KMS-11 (cell line): Measurements from ENCODE around the gene ZNF296.

Experiments
- H2AFZ ChIP-seq: fragments of 200-600 bp; sonication (generic); 2 replicates; pipeline ENCODE4 v1.6.1; 2016; ENCODE audit warnings: antibody characterized with exemption, mixed run types, low read depth
- H3K27ac ChIP-seq: fragments of 200-600 bp; sonication (generic); 2 replicates; pipeline ENCODE4 v1.6.1; 2016; ENCODE audit warnings: mild to moderate bottlenecking, mixed run types
- H3K27me3 ChIP-seq: fragments of 200-600 bp; sonication (generic); 2 replicates; pipeline ENCODE4 v1.6.1; 2017; ENCODE audit warnings: mild to moderate bottlenecking, low read depth, mixed run types, moderate library complexity; ENCODE audit not compliant: insufficient read depth
- H3K36me3 ChIP-seq: fragments of 200-600 bp; sonication (generic); 2 replicates; pipeline ENCODE4 v1.6.1; 2017; ENCODE audit warnings: mild to moderate bottlenecking, mixed run types; ENCODE audit not compliant: insufficient read depth
- H3K4me1 ChIP-seq: fragments of 200-600 bp; sonication (generic); 2 replicates; pipeline ENCODE4 v1.6.1; 2016; ENCODE audit warnings: mild to moderate bottlenecking, low read depth, mixed run types; ENCODE audit not compliant: poor library complexity, severe bottlenecking
- H3K4me2 ChIP-seq: fragments of 200-600 bp; sonication (generic); 2 replicates; pipeline ENCODE4 v1.7.0; 2016; ENCODE audit warnings: mild to moderate bottlenecking, mixed run types
- H3K4me3 ChIP-seq: fragments of 200-600 bp; sonication (generic); IDR thresholded peaks from 2 replicates; pipeline ENCODE4 v1.6.1; 2017; ENCODE audit warnings: low read depth, low read length, mixed read lengths; ENCODE audit not compliant: insufficient read depth
- H3K79me2 ChIP-seq: fragments of 200-600 bp; sonication (generic); 2 replicates; pipeline ENCODE4 v1.6.1; 2016; ENCODE audit warnings: low read depth, mixed run types; ENCODE audit not compliant: insufficient read depth
- H3K9ac ChIP-seq: fragments of 200-600 bp; sonication (generic); 2 replicates; pipeline ENCODE4 v1.6.1; 2016; ENCODE audit warnings: mild to moderate bottlenecking, mixed run types
- H4K20me1 ChIP-seq: fragments of 200-600 bp; sonication (generic); 2 replicates; pipeline ENCODE4 v1.6.1; 2016; ENCODE audit warnings: mild to moderate bottlenecking, mixed run types; ENCODE audit not compliant: insufficient read depth
- TF ChIP-seq, protein P1 (sequence below): fragments of 200-600 bp; sonication (generic); conservative IDR thresholded peaks from 2 replicates; pipeline ENCODE4 v1.6.1; 2017; ENCODE audit warnings: low read depth, mild to moderate bottlenecking, antibody characterized with exemption, low read length, moderate library complexity, mixed read lengths

Gene ZNF296

GRCh38 chr19:45094137-45094536, 17.9 kb upstream of the ZNF296 start:
- peaks cover 1% of the 10 kb centered on the region; the same call in 1 of the 2 replicates for H4K20me1 ChIP-seq
- H3K36me3 ChIP-seq: peaks cover 6% of the 10 kb centered on the region; the same call in 1 of the 2 replicates
- H3K27ac ChIP-seq: no peak overlapping the region; the same call in 1 of the 2 replicates
- peaks cover 60% of the 10 kb centered on the region for H3K79me2 ChIP-seq
- no peak overlapping the region for H3K4me3 ChIP-seq
- H3K9ac ChIP-seq: peak overlapping the region; percentile 52; the same call in 1 of the 2 replicates
- no peak overlapping the region for H2AFZ ChIP-seq
- TF ChIP-seq, protein P1, sequence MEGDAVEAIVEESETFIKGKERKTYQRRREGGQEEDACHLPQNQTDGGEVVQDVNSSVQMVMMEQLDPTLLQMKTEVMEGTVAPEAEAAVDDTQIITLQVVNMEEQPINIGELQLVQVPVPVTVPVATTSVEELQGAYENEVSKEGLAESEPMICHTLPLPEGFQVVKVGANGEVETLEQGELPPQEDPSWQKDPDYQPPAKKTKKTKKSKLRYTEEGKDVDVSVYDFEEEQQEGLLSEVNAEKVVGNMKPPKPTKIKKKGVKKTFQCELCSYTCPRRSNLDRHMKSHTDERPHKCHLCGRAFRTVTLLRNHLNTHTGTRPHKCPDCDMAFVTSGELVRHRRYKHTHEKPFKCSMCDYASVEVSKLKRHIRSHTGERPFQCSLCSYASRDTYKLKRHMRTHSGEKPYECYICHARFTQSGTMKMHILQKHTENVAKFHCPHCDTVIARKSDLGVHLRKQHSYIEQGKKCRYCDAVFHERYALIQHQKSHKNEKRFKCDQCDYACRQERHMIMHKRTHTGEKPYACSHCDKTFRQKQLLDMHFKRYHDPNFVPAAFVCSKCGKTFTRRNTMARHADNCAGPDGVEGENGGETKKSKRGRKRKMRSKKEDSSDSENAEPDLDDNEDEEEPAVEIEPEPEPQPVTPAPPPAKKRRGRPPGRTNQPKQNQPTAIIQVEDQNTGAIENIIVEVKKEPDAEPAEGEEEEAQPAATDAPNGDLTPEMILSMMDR: no peak
- H3K4me1 ChIP-seq: peaks cover 52% of the 10 kb centered on the region
- H3K4me2 ChIP-seq: peak overlapping the region; percentile 98
- no peaks in the 10 kb centered on the region for H3K27me3 ChIP-seq

DNA sequence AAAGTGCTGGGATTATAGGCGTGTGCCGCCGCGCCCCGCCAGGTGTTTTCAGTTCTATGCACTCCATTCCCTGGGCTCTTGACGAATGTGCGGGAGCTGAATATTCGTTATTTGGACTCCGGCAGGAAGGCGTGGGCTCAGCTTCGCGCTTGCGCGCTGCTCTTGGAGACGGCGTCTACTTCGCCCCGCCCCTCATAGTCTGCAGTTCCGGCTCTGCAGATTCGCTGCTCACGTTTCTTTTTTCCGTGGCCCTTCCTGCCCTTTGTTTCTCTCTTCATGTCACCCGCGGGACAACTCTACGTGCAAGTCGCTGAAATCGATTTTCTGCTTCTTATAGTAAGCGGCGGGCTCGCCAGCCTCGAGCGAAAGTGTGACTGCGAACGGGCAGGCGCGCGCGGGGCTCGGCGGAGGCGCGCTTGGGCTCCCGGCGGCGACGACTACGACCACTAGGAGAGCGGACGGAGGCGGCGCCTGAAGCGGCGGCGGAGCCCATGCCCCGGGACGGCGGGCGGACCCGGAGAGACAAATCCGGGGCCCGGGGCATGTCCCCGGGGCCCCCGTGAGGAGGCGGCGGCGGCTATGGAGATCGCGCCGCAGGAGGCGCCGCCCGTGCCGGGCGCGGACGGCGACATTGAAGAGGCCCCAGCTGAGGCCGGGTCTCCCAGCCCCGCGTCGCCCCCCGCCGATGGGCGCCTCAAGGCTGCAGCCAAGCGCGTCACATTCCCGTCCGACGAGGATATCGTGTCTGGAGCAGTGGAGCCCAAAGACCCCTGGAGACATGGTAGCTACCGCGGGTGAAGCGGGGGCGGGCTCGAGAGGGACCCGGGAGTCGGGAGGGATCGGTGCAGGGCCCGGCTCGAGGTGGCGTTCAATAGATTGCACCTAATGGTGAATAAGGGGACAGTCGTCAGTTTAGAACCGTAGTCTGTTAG, 16.7 kb upstream of the ZNF296 start, which contains the start of gene PPP1R37:
PPP1R37 (plus strand) TSS at position 433 of the 932 bp plus-strand sequence; CDS start at position 580, 147 bp downstream.
- TF ChIP-seq, protein P1: no peak
- H3K9ac ChIP-seq: peak within 1 kb of the TSS; percentile 52
- H3K27me3 ChIP-seq: no peaks in the 10 kb centered on the region
- H3K79me2 ChIP-seq: peaks cover 49% of the 10 kb centered on the region
- no peaks in the 10 kb centered on the region for H4K20me1 ChIP-seq
- H3K36me3 ChIP-seq: peaks cover 6% of the 10 kb centered on the region; the same call in 1 of the 2 replicates
- peak within 1 kb of the TSS; percentile 62 for H3K27ac ChIP-seq
- H3K4me2 ChIP-seq: peak within 1 kb of the TSS; percentile 98
- H2AFZ ChIP-seq: peak within 1 kb of the TSS; percentile 58
- peak within 1 kb of the TSS; percentile 40 for H3K4me3 ChIP-seq
- H3K4me1 ChIP-seq: peaks cover 45% of the 10 kb centered on the region

DNA sequence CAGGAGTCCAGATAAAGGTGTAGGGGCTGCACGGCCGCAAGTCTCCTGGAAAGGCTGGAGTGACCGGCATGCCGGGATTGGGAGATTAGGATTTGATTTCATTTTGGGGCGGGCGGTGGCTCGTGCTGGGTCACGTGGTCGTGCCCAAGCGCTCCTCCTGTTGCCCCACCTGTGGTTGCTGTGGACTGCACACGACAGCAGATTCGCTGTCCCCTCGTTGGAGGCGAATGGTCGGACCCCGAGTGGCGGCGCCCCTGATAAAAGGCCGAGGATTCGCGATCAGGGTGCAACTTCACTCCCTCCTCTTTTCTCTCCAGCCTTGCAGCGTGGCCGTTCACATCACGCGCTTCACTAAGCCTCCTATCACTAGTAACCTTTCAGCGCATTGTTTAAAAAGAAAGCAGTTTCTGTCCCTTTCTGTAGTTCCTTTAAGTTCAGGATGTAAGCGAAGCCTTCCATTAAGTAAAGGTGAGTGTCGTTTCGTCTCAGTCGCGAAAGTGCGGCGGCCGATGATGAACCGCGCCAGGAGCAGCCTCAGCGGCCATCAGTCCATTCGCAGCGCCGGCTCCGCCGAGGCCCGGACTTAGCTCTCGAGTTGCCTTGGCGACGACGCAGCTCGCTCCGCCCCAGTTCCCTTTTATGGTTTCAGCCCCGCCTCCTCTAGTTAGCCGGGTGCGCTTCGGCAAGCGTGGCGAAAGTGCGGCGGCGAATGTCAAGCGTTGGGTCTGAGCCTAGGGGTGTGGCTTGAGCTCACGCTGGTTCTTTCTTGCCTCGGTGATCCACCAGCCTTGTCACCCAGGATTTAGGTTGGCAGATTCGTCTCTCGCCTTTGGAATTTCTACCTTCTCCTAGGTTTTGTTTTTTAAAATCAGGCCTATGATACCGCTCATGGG, 15.0 kb upstream of the ZNF296 start:
- TF ChIP-seq, protein P1: no peak
- Histone ChIP-seq H3K4me3 (no peak overlapping the region), H3K27ac (peak overlapping the region; percentile 62), H3K4me1 (peaks cover 30% of the 10 kb centered on the region), H3K9ac (peak overlapping the region; percentile 52; the same call in 1 of the 2 replicates), H3K79me2 (peaks cover 34% of the 10 kb centered on the region), H3K36me3 (peaks cover 6% of the 10 kb centered on the region; the same call in 1 of the 2 replicates), H3K27me3 (no peaks in the 10 kb centered on the region), H4K20me1 (no peaks in the 10 kb centered on the region), H2AFZ (no peak overlapping the region), H3K4me2 (peak overlapping the region; percentile 98)

DNA sequence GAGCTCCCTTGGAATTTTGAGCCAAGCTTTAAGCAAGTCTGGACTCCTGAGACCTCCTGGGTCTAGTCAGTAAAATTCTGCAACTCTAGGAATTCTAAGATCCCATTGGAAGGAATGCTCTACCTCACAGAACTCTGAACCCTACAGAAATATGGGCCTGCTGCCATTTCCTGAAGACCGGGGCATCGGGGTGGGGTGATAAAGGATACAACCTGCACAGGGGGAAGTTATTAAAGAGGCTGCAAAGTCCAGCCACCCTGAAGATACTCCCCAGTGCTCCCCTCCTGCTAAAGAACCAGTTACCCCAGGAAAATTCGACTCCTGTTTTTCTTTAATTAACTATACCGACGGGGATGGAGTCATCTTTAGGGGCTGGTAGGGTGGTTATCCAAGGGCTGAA, 14.3 kb upstream of the ZNF296 start:
- Histone ChIP-seq H3K27ac (no peak overlapping the region), H3K4me2 (no peak overlapping the region), H2AFZ (no peak overlapping the region), H3K4me1 (peaks cover 24% of the 10 kb centered on the region), H3K4me3 (no peak overlapping the region), H3K79me2 (peaks cover 28% of the 10 kb centered on the region), H4K20me1 (no peaks in the 10 kb centered on the region), H3K27me3 (no peaks in the 10 kb centered on the region), H3K36me3 (peaks cover 6% of the 10 kb centered on the region; the same call in 1 of the 2 replicates), H3K9ac (no peak overlapping the region)
- TF ChIP-seq, protein P1: no peak
